ENCODE data around the gene TEX11.

The TEX11 gene

DNA sequence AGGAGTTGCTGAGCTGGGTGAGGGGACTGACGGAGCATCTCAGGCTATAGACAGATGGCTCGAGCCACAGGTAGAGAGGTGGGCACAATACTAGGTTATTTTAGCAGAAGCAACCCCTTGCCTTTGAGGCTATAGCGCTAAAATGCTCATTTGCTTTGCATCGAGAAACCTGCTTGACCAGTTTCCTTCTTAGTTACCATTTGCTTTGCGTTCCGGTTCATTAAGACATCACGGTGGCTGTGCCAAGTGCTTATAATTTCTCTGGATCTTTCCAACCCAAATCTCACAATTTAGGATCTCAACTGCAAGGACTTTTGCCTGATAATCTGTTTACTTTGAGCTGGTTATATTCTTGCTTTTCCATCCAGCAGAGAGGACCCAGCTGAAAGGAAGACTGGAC, 423.0 kb downstream of the TEX11 start:
- no peak for DNase-seq

DNA sequence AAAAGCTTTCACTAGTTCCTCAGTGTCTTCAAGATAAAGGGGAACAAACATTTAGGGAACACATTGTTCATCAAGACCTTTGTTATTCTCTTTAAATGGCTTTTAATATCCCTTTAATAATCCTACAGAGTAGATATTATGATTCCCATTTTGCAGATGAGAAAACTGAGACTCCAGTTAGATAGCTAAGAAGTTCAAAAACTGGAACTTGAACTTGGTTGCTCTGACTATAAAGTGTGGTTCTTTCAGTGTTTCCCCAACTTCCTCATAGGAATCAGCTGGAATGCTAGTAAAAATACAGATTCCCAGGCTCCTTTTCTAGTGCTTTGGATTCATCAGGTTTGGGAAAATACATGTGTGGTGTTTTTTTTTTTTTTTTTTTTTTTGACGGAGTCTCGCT, 426.2 kb downstream of the TEX11 start:
- no peak for DNase-seq

GRCh38 chrX:70481471-70482270, 426.8 kb downstream of the TEX11 start:
- DNase-seq: peak; percentile 8

GRCh38 chrX:70480660-70481018, 427.9 kb downstream of the TEX11 start:
- no peak for DNase-seq

GRCh38 chrX:70479922-70480659, 428.4 kb downstream of the TEX11 start:
- DNase-seq: no peak

DNA sequence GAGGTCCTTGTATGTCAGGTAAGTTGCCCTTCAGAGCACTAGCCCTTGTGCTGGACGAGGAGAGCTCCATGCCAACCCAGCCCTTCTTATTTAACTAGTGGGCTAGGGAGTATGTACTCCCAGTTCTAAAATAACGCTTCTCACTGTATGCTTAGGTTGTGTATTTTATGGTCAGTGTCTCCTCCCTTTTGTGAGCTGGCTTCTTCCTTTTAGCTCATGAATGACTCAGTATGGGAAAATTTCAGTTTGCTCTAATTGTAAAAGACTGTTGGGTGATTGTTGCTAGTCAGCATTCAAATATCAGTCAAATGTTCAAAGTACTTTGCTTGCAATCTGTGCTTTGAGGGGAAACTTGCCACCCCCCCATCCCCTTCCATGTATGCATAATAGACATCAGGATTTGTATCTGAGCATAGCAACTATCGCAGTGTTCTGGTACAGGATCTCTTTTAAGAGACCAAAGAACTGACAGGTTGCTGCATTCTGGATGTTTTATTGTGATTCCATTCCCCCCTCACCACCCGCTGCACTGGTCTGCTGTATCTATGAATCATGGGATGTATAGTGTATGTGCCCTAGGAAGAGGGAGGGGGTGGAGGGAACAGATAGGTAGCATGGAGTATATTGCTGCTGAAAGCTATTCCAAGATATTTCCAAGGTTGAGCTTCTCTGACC, 429.1 kb downstream of the TEX11 start:
- DNase-seq: no peak

Data from DMS 273 treated with DMSO at 0.1 percent for 48 hours (cell line).